ENCODE results near the gene MRNIP. TPM values are rescaled to one million over a fixed set of nuclear protein-coding genes. Genes with fewer than 3 reads are reported as not detected.

MRNIP gene
- total RNA-seq, 1 experiment from 2014 or later, result 10.1 TPM

- DNase-seq (ENCODE audit: low read depth), result no peak
Observed at GRCh38 chr5:179805070-179805528, 53.5 kb downstream of the MRNIP start.

GRCh38 chr5:179804555-179804947 lies 54.1 kb downstream of the MRNIP start:
- DNase-seq (ENCODE audit: low read depth), result no peak

- peak; percentile 58 for DNase-seq (ENCODE audit: low read depth)
Observed at GRCh38 chr5:179803651-179804554, 54.7 kb downstream of the MRNIP start.

GRCh38 chr5:179802950-179803562 lies 55.6 kb downstream of the MRNIP start:
- no peak for DNase-seq (ENCODE audit: low read depth)

GRCh38 chr5:179802207-179802883 lies 56.3 kb downstream of the MRNIP start:
- no peak for DNase-seq (ENCODE audit: low read depth)

GRCh38 chr5:179801304-179802206 lies 57.1 kb downstream of the MRNIP start:
- DNase-seq (ENCODE audit: low read depth), result no peak

GRCh38 chr5:179800696-179801201 lies 57.9 kb downstream of the MRNIP start:
- DNase-seq (ENCODE audit: low read depth), result no peak

GRCh38 chr5:179800071-179800695 lies 58.4 kb downstream of the MRNIP start:
- no peak for DNase-seq (ENCODE audit: low read depth)

GRCh38 chr5:179799644-179799973 lies 59.0 kb downstream of the MRNIP start:
- DNase-seq (ENCODE audit: low read depth), result no peak

- DNase-seq (ENCODE audit: low read depth), result no peak
Observed at GRCh38 chr5:179798771-179799643, 59.6 kb downstream of the MRNIP start.

- DNase-seq (ENCODE audit: low read depth), result no peak
Observed at GRCh38 chr5:179798144-179798770, 60.4 kb downstream of the MRNIP start.

- DNase-seq (ENCODE audit: low read depth), result no peak
Observed at GRCh38 chr5:179797741-179798140, 60.9 kb downstream of the MRNIP start.

GRCh38 chr5:179796877-179797608 lies 61.6 kb downstream of the MRNIP start:
- DNase-seq (ENCODE audit: low read depth), result no peak

GRCh38 chr5:179795863-179796833 lies 62.5 kb downstream of the MRNIP start:
- DNase-seq (ENCODE audit: low read depth), result peak; percentile 73

GRCh38 chr5:179795049-179795862 lies 63.4 kb downstream of the MRNIP start:
- no peak for DNase-seq (ENCODE audit: low read depth)

GRCh38 chr5:179794575-179794974 lies 64.0 kb downstream of the MRNIP start:
- DNase-seq (ENCODE audit: low read depth), result no peak

Data from HT1080 (cell line).